OCI-LY1 (cell line): Measurements from ENCODE around the gene LIFR.

Source experiments
- CTCF ChIP-seq: fragments of 200-600 bp; sonication (generic), shearing (Covaris generic); IDR thresholded peaks from 2 replicates; pipeline ENCODE4 v1.5.1; 2017; ENCODE audit warnings: mild to moderate bottlenecking, antibody characterized with exemption, low read length, moderate library complexity, mixed read lengths
- EZH2 ChIP-seq: fragments of 200-600 bp; sonication (generic), shearing (Covaris generic); IDR thresholded peaks from 2 replicates; pipeline ENCODE4 v1.8.0; 2017; ENCODE audit warnings: borderline replicate concordance, mixed run types, mild to moderate bottlenecking, antibody characterized with exemption, low read length, moderate library complexity, mixed read lengths

- TF ChIP-seq CTCF (no peak), EZH2 (no peak)
Measured at GRCh38 chr5:38509185-38509584, 47.3 kb downstream of the LIFR start.
